Measurements from ENCODE around the gene TCEAL3. TPM values are rescaled to one million over a fixed set of nuclear protein-coding genes. Genes with fewer than 3 reads are reported as not detected.
"Not testable (repeated sequence)": the region's sequence is repeated elsewhere in the genome, so short reads cannot be mapped to it uniquely, and the experiment has no call there.

Gene TCEAL3, protein sequence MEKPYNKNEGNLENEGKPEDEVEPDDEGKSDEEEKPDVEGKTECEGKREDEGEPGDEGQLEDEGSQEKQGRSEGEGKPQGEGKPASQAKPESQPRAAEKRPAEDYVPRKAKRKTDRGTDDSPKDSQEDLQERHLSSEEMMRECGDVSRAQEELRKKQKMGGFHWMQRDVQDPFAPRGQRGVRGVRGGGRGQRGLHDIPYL
- 61.4 TPM for total RNA-seq (ENCODE audit: insufficient read depth, low replicate concordance)

DNA sequence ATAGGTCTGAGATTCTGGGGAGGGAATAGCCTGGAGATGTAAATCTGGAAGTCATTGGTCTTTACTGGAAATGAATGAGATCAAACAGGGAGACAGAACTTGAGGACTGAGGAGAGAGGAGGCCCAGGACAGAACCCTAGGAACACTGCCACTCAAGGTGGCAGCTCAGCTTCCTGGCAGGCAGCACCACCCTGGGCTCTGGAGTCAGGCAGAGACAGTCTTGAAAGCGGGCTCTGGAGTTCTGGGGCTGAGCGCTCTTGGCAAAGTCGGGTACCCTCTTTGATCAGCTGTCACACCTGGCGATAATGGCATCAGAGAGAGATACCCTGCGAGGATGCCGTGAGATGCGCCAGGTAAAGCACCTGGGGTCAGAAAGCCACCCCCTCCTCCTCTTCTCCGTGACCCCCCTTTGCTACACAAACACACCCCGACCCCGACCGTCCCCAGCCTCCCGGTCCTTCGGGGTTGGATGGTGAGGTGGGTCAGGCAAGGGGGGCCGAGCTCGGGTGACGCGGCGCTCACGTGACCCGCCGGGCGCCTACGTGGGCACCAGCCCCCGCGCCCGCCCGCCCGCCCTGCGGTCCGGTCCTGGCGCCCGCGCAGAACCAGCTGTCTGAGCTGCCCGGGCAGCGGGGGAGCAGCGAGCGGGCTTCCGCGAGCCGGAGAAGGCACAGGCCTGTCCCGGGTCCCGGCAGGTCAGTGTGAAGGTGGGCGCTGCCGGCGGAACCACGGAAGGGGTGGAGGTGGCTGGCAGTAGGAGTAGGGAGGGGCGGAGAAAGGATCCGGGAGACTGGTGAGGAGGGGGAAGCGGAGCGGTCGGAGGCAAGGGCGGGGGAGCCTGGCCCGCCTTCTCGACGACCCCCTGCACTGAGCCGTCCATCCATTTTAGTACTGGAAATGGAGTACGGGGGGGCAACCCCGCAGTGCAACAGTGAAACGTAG is at the start of gene TCEAL3:
TCEAL3 (plus strand) TSS at position 600 of the 942 bp plus-strand sequence. CDS start 1,102 bp downstream, outside the sequence.
- DNase-seq (ENCODE audit: low spot score) = peak; percentile 56

DNA sequence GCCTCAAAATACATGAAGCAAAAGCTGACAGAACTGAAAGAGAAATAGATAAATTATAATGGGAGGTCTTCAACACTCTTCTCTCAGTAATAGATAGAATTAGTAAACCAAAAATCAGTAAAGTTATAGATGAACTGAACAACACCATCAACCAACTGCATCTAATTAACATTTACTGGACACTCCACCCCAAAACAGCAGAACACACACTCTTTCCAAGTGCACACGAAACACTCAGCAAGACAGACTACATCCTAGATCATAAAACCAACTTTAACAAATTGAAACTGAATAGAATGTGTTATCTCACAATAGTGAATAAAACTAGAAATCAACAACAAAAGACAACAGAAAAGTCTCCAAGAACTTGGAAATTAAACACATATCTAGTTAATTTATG is 47.5 kb upstream of the TCEAL3 start:
- DNase-seq (ENCODE audit: low spot score) = no peak

DNA sequence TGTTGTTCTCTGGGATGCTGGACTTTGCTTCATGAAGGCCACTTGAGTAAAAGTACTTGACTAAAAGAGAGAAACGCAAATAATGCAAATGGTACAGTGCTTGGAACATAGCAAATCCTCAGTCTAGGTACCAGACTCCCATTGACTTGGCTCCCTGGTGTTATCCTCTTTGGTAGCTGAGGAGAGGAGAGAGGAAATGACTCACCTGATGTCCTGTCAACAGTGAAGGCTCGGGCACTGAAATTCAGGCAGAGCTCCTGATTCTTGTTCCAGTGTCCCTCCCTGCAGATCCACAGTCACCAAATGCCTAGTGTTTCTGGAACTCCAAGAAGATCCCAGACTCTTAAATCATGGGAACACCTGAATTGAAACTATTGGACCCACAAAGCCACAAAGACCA is 45.0 kb upstream of the TCEAL3 start:
- no peak for DNase-seq (ENCODE audit: low spot score)

DNA sequence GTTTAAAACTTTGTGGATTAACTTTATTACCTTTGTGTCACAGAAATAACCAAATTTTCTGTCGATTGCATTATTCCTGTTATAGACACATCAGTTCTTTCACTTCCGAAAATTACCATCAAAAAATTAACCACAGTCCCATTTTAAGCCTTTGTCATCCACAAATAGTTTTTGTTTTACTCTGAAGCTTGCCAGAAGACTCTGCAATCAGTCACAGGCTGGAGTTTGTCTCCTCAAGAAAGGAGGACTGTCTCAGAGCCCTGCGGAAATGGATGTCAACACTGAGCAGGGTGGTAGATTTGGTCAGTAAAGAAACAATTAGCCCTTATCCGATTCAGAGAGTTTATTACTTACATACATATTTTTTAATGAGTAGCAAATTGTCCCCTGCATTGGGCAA is 42.6 kb upstream of the TCEAL3 start:
- no peak for DNase-seq (ENCODE audit: low spot score)

DNA sequence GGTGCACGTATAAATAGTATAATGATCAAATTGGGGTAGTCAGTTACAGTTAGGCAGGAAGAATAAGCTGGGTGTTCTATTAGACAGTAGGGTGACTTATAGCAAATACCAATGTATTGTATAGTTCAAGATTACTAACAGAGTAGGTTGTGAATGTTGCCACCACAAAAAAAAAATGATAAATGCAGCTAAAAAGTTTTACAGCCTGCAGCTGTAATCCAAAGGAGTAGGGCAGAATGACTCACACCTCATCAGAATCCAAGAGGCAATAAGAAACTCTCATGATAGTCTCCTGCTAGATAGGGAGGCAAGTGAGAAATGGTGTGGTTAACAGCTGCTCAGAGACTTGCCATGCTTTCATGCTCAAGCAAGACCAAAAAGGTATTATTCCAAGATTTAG is 42.0 kb upstream of the TCEAL3 start:
- peak; percentile 12 for DNase-seq (ENCODE audit: low spot score)

DNA sequence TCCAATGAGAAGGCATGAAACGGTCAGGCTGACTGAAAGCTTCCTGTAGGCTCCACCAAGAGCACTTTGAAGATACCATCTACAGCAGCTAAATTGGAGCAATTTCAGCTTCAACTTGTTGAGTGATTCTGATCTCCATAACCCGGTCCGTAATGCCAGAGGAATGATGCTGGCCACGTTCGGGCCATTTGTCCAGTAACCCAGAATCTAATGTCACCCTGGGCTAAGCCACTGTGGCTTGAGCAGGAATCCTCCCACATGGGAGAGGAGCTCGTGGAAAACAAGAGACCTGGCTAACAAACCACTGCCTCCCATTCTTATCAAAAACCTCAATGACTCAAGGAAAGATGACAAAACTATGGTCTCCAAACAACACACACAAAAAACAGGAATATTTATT is 36.6 kb upstream of the TCEAL3 start:
- DNase-seq (ENCODE audit: low spot score) = no peak

DNA sequence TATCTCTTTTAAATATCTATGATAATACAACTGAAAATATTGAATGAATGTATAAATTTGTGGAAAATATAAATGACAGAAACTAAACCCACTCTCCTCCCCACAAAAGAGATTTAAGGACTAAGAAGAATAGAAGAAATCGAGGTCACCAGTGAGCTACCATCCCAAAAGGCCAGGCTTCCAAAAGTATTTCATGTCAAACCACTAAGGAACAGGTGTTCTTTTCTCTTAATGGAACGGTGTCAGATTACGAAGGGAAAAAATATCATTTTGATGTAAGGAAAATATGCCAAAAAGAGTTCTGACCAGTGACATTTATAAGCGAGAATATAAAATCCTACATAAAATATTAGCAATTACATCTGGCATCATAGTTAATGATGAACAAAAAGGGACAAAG is 36.0 kb upstream of the TCEAL3 start:
- no peak for DNase-seq (ENCODE audit: low spot score)

DNA sequence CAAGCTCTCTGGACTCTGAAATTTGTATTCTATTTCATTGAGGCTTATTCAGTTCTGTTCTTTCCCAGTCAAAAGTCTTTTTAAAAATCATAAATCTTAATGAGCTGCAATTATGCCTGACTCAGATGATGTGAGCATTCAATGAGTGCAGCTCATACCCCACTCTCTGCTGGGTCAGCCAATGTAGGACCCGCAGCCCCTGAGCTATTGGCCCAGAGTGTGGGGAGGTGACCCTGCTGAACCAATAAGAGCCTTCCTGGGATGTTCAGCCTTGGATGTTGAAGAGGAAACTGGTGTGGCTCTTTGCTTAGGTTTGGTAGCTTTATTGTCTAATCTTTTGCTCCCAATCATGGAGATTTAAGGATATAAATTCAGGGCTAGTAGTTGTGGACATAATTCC is 34.6 kb upstream of the TCEAL3 start:
- DNase-seq (ENCODE audit: low spot score) = no peak

DNA sequence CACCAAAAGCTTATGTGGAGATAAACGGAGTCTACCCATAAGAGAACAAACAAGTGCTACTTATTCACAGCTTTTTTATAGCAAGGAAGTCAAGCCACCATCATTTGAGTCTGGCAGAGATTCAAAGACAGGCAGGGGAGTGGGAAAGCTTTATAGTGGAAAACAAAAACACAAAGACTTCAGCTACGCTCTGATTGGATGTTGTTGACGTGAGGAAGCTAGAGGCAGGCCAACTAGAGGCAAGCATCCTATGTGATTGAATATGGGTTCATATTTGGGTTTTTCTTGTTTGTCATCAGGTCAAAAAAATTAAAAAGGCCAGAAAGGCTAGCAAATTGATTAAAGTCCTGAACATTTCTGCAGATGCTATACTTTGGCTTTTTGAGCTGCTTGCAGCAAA is 23.2 kb upstream of the TCEAL3 start:
- DNase-seq (ENCODE audit: low spot score) = no peak

DNA sequence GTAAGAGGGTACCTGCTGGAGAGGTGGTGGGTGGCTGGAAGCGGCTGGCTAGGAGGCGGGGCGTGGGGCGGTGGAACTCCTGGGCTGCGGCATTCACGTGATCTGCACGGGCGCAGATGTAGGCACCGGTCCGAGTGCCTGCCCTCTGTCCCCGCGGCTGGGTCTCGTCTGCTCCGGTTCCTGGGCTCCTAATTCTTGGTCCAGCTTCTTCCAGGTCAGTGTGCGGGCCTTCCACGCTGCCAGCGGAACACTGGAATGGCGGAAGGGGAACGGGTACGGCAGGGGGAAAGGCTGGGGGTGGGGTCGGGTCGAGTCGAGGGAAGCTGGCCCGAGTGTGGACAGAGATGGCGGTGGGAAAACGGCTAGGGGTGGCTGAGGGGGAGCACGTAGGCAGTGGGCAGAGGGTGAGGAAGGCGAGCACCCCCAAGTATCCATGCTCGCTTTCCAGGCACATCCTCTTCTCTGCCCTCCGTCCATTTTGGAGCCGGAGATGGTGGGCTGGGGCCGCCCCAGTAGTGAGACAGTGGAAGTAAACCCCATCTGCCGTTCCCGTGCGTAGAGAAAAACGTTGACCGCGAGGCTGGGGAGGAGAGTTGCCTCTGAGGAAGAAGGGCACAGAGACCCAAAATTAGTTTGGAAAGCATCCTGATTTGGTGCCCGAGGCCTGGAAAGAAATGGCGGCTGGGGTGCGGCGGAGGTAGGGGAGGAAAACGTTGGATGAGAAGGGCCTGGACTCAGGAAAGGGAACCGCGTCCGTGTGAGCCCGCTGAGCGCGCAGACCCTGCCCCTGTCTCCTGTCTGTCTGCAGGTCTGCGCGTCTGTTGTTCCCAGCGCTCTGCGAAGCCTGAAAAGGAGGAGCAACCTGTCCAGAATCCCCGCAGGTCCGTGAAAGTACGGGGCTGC is 22.1 kb upstream of the TCEAL3 start, which contains the start of gene TCEAL4:
TCEAL4 (plus strand) TSS at position 105 of the 903 bp plus-strand sequence. CDS start 1,161 bp downstream, outside the sequence.
- DNase-seq (ENCODE audit: low spot score) = peak; percentile 59

DNA sequence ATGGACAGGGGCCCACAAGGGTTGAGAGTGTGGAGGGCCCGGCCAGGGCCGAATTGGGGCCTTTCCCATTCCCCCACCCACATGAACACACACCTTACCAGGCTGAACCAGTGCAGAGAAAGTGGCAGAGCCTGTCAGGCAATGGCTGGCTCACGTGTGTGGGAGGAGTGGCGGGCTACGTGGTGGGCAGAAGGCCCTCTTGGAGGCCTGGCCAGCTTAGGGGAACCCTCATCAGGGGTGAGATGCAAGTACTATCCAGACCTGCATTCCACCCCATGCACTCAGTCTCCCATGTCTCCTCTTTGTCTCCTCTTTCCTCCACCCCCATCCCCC is 21.5 kb upstream of the TCEAL3 start:
- DNase-seq (ENCODE audit: low spot score) = peak; percentile 16

DNA sequence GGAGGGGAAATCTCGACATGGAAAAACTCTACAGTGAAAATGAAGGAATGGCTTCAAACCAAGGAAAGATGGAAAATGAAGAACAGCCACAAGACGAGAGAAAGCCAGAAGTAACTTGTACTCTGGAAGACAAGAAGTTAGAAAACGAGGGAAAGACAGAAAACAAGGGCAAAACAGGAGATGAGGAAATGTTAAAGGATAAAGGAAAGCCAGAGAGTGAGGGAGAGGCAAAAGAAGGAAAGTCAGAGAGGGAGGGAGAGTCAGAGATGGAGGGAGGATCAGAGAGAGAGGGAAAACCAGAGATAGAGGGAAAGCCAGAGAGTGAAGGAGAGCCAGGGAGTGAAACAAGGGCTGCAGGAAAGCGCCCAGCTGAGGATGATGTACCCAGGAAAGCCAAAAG is 21.1 kb upstream of the TCEAL3 start:
- DNase-seq (ENCODE audit: low spot score) = no peak

DNA sequence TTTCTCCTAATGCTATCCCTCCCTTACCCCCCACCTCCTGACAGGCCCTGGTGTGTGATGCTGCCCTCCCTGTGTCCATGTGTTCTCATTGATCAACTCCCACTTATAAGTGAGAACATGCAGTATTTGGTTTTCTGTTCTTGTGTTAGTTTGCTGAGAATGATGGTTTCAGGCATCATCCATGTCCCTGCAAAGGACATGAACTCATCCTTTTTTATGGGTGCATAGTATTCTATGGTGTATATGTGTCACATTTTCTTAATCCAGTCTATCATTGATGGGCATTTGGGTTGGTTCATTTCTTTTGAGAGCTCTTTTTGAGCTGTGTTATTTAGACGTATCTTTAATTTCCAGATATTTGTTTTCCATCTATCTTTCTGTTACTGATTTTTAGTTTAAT is 15.5 kb upstream of the TCEAL3 start:
- not testable (repeated sequence) for DNase-seq (ENCODE audit: low spot score)

DNA sequence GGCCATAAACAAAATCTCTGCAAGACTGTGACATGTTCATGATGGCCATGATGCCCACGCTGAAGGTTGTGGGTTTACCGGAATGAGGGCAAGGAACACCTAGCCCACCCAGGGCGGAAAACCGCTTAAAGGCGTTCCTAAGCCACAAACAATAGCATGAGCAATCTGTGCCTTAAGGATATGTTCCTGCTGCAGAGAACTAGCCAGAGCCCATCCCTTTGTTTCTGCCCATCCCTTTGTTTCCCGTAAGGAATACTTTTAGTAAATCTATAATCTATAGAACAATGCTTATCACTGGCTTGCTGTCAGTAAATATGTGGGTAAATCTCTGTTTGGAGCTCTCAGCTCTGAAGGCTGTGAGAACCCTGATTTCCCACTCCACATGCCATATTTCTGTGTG is 12.6 kb upstream of the TCEAL3 start:
- not testable (repeated sequence) for DNase-seq (ENCODE audit: low spot score)

DNA sequence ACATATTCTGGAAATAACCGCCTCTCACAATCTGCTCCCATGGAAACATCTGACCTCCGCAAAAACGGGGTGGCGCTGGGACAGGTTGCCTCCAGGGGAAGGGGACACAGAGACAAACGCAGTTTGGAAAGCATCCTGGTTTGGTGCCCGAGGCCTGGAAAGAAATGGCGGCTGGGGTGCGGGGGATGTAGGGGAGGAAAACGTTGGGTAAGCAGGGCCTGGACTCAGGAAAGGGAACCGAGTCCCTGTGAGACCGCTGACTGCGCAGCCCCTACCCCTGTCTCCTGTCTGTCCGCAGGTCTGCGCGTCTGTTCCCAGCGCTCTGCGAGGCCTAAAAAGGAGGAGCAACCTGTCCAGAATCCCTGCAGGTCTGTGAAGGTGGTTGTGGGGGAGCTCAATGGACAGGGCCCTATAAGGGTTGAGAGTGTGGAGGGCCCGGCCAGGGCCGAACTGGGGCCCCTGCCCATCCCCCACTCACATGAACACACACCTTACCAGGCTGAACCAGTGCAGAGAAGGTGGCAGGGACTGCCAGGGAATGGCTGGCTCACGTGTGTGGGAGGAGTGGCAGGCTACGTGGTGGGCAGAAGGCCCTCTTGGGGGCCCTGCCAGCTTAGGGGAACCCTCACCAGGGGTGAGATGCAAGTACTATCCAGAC is 672 bp downstream of the TCEAL3 start:
- no peak for DNase-seq (ENCODE audit: low spot score)

DNA sequence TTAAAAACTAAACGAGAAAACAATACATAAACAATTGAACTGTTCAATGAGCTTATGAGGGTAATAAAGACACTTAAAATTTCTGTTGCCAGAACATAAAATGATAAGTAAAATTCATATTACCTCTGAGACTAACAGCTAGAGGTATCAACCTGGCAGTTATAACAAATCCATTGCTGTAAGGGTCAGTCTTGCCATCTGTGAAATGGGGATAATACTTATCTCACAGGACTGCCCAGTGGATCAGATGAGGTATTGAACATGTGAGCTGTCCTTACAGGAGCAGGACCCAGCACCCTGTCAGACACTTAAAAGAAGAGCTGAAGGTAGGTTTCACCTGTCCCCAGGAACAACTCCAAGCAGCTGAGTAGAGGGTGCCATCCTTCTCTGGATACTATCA is 2.5 kb downstream of the TCEAL3 start:
- no peak for DNase-seq (ENCODE audit: low spot score)

DNA sequence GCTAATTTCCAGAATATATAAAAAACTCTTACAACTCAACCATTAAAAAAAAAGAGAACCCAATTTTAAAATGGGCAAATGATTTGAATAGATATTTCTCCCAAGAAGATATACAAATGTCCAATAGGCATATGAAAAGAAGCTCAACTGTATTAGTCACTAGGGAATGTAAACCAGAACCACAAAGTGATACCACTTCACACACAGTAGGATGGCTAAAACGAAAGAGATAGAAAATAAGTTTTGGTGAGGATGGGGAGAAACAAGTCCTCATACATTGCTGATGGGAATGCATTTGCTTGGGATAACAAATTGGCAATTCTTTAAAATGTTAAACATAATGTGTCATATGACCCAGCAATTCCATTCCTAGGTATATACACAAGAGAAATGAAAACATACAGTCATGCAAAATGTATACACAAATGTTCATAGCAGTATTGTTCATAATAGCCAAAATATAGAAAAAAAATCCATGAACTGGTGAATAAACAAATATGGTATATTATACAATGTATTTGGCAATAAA is 5.7 kb downstream of the TCEAL3 start:
- no peak for DNase-seq (ENCODE audit: low spot score)

DNA sequence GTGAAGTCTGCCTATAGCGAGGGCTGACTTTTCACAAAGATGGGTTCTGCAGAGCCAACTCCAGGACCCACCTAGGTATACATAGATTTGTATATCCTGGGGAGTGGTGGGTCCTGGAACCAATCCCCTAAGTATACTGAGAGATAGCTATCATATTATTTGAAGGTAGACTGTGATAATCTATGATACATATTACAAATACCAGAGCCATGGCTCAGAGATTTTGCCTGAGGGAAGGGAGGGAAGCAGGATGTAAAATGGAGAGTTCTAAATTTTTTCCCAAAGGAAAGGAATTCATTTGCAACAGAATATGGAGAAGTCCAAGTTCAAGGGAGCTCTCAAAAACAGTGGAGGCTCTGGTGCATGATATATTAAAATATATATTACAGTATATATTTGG is 7.2 kb downstream of the TCEAL3 start:
- no peak for DNase-seq (ENCODE audit: low spot score)

DNA sequence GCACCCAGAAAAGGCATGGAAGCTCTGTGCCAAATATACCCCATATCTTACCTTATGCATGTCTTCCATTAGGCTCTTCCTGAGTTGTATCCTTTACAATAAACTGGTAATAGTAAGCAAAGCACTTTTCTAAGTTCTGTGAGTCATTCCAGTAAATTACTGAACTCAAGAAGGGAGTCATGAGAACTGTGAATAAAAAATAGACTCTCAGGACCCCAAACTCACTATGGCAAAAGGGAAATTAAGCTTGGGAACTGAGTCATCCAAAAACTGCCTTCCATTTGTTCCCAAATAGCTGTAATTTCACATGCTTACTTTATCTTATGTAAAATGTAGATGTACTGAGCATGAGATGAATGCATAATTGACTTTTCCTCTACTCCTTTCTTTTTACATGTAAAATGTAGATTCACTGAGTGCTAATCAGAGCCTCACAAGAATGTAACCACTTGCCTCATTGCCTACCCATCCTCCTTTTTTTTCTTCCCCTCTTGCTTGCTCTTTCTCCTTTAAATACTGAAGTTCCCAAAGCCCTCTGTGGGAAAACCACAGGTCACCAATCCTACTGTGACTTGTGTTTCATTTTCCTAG is 8.1 kb downstream of the TCEAL3 start:
- no peak for DNase-seq (ENCODE audit: low spot score)

DNA sequence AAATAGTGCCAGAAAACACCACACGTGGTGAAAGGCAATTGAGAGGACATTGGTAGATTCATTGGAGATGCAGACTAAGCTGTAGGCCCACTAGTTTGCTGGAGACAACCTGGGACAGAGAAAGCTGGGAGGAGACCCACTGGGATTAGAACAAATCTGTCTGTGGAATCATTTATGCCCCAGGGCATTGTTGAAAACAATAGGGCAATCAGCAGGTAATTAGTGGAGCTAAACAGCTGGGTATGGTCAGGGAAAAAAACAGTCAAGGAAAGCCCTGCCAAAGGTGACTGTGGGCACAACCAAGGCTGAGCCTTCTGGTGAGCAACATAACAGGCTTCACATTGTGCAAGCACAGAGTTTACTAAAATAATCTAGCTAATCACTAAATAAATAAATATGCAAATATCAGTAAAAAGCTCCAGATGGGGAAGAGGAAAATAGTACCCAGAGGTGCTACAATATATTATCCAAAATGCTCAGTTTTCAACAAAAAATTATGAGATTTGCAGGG is 9.0 kb downstream of the TCEAL3 start:
- no peak for DNase-seq (ENCODE audit: low spot score)

DNA sequence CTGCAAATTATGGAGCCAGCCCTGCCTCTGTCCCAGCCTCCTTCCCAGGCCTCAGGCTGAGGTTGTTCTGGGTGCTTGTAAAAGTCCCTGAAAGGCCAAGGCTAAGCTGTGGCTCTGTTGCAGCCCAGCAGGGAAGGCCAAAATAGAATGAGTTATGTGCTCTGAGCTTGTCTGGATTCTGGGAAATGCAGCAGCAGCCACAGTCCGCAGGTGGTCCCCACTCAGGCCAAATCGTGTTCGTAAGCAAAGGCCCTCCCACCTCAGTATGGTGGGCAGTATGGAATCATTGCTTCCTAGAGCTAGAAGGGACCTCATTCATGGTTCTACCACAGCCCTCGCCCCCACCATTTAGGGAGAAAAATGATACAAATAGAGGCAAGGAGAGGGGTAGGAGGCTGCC is 16.3 kb downstream of the TCEAL3 start:
- no peak for DNase-seq (ENCODE audit: low spot score)
